Body of pancreas (tissue), 4 donors: ENCODE measurements around the gene UGT1A6.

ENCODE experiments used
- POLR2A ChIP-seq, 3 donors: fragments of 450-650 bp; IDR thresholded peaks; one replicate each; pipeline ENCODE4 v1.6.1; 2016; ENCODE audit warnings: antibody characterized with exemption in 3 of 3, mild to moderate bottlenecking in 2 of 3
- TF ChIP-seq, protein P1 (sequence below), 7 experiments: fragments of 450-650 bp in 4 of 7; fragments of 200-600 bp in 3 of 7; sonication (generic) in 3 of 7; IDR thresholded peaks; one replicate each; pipeline ENCODE4 v1.5.1; 2016 to 2019; ENCODE audit warnings: antibody characterized with exemption in 7 of 7

DNA sequence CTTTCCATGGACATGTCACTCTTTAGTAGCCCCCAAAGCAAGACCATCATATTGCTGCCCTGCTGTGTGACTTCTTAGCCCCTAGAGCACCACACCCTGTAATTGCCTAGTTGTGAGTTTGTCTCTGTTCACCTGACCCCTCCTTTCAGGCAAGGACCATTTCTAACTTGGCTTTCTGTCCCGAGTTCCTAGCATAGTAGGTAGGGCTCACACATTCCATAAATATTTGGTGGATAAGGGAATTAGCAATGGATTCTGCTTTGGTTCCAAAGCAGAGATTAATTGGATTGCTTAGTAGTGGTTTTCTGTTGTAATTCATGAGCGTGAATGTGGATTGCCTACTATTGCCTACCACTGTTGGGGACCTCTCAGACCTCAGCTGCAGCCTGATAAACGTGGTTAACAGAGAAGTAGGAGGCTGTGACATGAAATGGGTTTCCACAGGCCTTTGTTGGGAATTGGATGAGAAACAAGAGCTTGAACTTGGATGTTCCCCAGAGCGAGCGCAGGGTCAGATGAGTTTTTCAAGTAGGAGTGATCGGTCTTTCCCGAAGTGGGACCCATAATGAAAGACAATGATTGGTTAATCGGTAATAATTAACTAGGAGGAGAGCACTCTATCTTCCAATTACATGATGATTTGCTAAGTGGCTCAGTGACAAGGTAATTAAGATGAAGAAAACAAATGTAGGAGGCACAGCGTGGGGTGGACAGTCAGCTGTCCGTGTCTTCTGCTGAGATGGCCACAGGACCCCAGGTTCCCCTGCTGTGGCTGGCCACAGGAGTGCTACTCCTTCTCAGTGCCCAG is 54.0 kb downstream of the UGT1A6 start:
- no peak for TF ChIP-seq POLR2A (IDR thresholded peaks at IDR 0.05)
- TF ChIP-seq, protein P1, sequence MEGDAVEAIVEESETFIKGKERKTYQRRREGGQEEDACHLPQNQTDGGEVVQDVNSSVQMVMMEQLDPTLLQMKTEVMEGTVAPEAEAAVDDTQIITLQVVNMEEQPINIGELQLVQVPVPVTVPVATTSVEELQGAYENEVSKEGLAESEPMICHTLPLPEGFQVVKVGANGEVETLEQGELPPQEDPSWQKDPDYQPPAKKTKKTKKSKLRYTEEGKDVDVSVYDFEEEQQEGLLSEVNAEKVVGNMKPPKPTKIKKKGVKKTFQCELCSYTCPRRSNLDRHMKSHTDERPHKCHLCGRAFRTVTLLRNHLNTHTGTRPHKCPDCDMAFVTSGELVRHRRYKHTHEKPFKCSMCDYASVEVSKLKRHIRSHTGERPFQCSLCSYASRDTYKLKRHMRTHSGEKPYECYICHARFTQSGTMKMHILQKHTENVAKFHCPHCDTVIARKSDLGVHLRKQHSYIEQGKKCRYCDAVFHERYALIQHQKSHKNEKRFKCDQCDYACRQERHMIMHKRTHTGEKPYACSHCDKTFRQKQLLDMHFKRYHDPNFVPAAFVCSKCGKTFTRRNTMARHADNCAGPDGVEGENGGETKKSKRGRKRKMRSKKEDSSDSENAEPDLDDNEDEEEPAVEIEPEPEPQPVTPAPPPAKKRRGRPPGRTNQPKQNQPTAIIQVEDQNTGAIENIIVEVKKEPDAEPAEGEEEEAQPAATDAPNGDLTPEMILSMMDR (IDR thresholded peaks at IDR 0.05), result no peak
